HEK293 (cell line): Measurements from ENCODE around the gene PCNX4.

Source experiments
- CTCF ChIP-seq: fragments of 450-650 bp; formaldehyde crosslinking; IDR thresholded peaks from 2 replicates; pipeline ENCODE4 v1.5.1; 2016; ENCODE audit warnings: missing biosample characterization, missing genetic modification characterization
- HOXC10 ChIP-seq: sonication (generic); formaldehyde crosslinking; IDR thresholded peaks from 2 replicates; pipeline ENCODE4 v1.8.1; 2023; ENCODE audit warnings: mild to moderate bottlenecking, missing genetic modification reagents
- MYNN ChIP-seq: fragments of 450-650 bp; formaldehyde crosslinking; IDR thresholded peaks from 2 replicates; pipeline ENCODE4 v1.5.1; 2016; ENCODE audit warnings: missing biosample characterization, missing genetic modification characterization, borderline replicate concordance
- PRDM1 ChIP-seq: fragments of 450-650 bp; formaldehyde crosslinking; IDR thresholded peaks from 2 replicates; pipeline ENCODE4; 2016; ENCODE audit warnings: missing biosample characterization, missing genetic modification characterization
- TCF7L2 ChIP-seq: IDR thresholded peaks from 2 replicates; pipeline ENCODE4 v1.6.1; 2011; ENCODE audit warnings: low read depth, mild to moderate bottlenecking, inconsistent platforms, low read length, moderate library complexity, borderline replicate concordance
- YY1 ChIP-seq: fragments of 450-650 bp; formaldehyde crosslinking; IDR thresholded peaks from 2 replicates; pipeline ENCODE4 v1.5.1; 2018; ENCODE audit warnings: missing biosample characterization, missing genetic modification characterization
- ZBTB20 ChIP-seq: fragments of 450-650 bp; formaldehyde crosslinking; IDR thresholded peaks from 2 replicates; pipeline ENCODE4 v1.5.1; 2016; ENCODE audit warnings: missing biosample characterization, missing genetic modification characterization
- ZBTB26 ChIP-seq: fragments of 450-650 bp; formaldehyde crosslinking; optimal IDR thresholded peaks from 2 replicates; pipeline ENCODE3; 2016; ENCODE audit warnings: missing biosample characterization, mild to moderate bottlenecking, missing genetic modification characterization
- ZNF24 ChIP-seq: fragments of 450-650 bp; formaldehyde crosslinking; IDR thresholded peaks from 2 replicates; pipeline ENCODE4 v1.5.1; 2016; ENCODE audit warnings: missing biosample characterization, missing genetic modification characterization
- ZNF354C ChIP-seq: fragments of 450-650 bp; formaldehyde crosslinking; IDR thresholded peaks from 2 replicates; pipeline ENCODE4 v1.5.1; 2016; ENCODE audit warnings: missing biosample characterization, missing genetic modification characterization, low read depth, borderline replicate concordance
- ZNF449 ChIP-seq: fragments of 450-650 bp; formaldehyde crosslinking; IDR thresholded peaks from 2 replicates; pipeline ENCODE4 v1.5.1; 2017; ENCODE audit warnings: missing biosample characterization, mild to moderate bottlenecking, missing genetic modification characterization, moderate library complexity
- ZNF660 ChIP-seq: fragments of 450-650 bp; IDR thresholded peaks from 2 replicates; pipeline ENCODE4 v1.5.1; 2018; ENCODE audit warnings: missing biosample characterization, mild to moderate bottlenecking, missing genetic modification characterization
- ZNF768 ChIP-seq: fragments of 450-650 bp; formaldehyde crosslinking; IDR thresholded peaks from 2 replicates; pipeline ENCODE4 v1.5.1; 2018; ENCODE audit warnings: missing biosample characterization, mild to moderate bottlenecking, missing genetic modification characterization
- TF ChIP-seq, protein P1 (sequence below): fragments of 450-650 bp; formaldehyde crosslinking; conservative IDR thresholded peaks from 2 replicates; pipeline ENCODE4 v1.5.1; 2016; ENCODE audit warnings: low read depth, missing biosample characterization, missing genetic modification characterization

- TF ChIP-seq, protein P1, sequence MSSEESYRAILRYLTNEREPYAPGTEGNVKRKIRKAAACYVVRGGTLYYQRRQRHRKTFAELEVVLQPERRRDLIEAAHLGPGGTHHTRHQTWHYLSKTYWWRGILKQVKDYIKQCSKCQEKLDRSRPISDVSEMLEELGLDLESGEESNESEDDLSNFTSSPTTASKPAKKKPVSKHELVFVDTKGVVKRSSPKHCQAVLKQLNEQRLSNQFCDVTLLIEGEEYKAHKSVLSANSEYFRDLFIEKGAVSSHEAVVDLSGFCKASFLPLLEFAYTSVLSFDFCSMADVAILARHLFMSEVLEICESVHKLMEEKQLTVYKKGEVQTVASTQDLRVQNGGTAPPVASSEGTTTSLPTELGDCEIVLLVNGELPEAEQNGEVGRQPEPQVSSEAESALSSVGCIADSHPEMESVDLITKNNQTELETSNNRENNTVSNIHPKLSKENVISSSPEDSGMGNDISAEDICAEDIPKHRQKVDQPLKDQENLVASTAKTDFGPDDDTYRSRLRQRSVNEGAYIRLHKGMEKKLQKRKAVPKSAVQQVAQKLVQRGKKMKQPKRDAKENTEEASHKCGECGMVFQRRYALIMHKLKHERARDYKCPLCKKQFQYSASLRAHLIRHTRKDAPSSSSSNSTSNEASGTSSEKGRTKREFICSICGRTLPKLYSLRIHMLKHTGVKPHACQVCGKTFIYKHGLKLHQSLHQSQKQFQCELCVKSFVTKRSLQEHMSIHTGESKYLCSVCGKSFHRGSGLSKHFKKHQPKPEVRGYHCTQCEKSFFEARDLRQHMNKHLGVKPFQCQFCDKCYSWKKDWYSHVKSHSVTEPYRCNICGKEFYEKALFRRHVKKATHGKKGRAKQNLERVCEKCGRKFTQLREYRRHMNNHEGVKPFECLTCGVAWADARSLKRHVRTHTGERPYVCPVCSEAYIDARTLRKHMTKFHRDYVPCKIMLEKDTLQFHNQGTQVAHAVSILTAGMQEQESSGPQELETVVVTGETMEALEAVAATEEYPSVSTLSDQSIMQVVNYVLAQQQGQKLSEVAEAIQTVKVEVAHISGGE (tag by site-specific recombination): no peak
- TF ChIP-seq YY1 (tag by site-specific recombination) (no peak), CTCF (tag by site-specific recombination) (no peak), TCF7L2 (no peak), ZNF354C (tag by site-specific recombination) (no peak), PRDM1 (no peak), ZNF24 (tag by site-specific recombination) (no peak), ZBTB20 (tag by site-specific recombination) (no peak), HOXC10 (CRISPR knock-in tag) (no peak), ZNF660 (tag by site-specific recombination) (no peak), ZNF768 (tag by site-specific recombination) (no peak), ZBTB26 (no peak), MYNN (tag by site-specific recombination) (no peak), ZNF449 (tag by site-specific recombination) (no peak)
Observed at GRCh38 chr14:60169722-60170121, 78.0 kb downstream of the PCNX4 start.
